CD4-positive, alpha-beta T cell (primary cell): ENCODE data around the gene ABCA13. TPM values are rescaled to one million over a fixed set of nuclear protein-coding genes. Genes with fewer than 3 reads are reported as not detected.

Experiments
- ATAC-seq: fragments of 200-7000 bp; cut with Tn5 transposase; one replicate; pipeline ENCODE4 v1.10.0; 2022; ENCODE audit warnings: mild to moderate bottlenecking; ENCODE audit not compliant: poor library complexity
- CTCF ChIA-PET: fragments of 350-600 bp; sonication (Branson Sonifier 250); formaldehyde crosslinking; loops from one replicate; lab custom pipeline; 2021; ENCODE audit warnings: antibody characterized with exemption, inconsistent platforms; lab: Charles Lee
- POLR2A ChIA-PET: fragments of 350-600 bp; sonication (Branson Sonifier 250); formaldehyde crosslinking; loops from one replicate; lab custom pipeline; 2021; ENCODE audit warnings: antibody characterized with exemption, inconsistent platforms; lab: Charles Lee
- DNase-seq, 14 experiments: peaks; one replicate each; pipeline ENCODE4 v3.0.0-alpha.2; 2013 to 2020; ENCODE audit warnings: mixed read lengths in 2 of 14
- H3K27ac ChIP-seq, 2 donors: one replicate each; pipeline versions ENCODE4 v1.5.1 to v1.7.0; 2013; ENCODE audit warnings: low read length in 2 of 2, low read depth in 1 of 2, mild to moderate bottlenecking in 1 of 2
- H3K27me3 ChIP-seq, 2 experiments: 1 replicate in 1 of 2; 2 replicates in 1 of 2; pipeline versions ENCODE4 v1.6.1 to v1.7.0; 2013; ENCODE audit warnings: low read length in 2 of 2, control low read depth in 1 of 2, mild to moderate bottlenecking in 1 of 2, moderate library complexity in 1 of 2; ENCODE audit not compliant: insufficient read depth in 2 of 2, control insufficient read depth in 1 of 2
- H3K36me3 ChIP-seq: one replicate; pipeline ENCODE4 v1.6.1; 2013; ENCODE audit warnings: low read length, control low read depth; ENCODE audit not compliant: insufficient read depth
- H3K4me1 ChIP-seq: one replicate; pipeline ENCODE4 v1.6.1; 2013; ENCODE audit warnings: low read length, control low read depth; ENCODE audit not compliant: insufficient read depth
- H3K4me3 ChIP-seq: one replicate; pipeline ENCODE4 v1.5.1; 2013; ENCODE audit warnings: mild to moderate bottlenecking, low read length, moderate library complexity
- H3K9me3 ChIP-seq, 2 experiments: 1 replicate in 1 of 2; 2 replicates in 1 of 2; pipeline versions ENCODE4 v1.6.1 to v1.7.0; 2013; ENCODE audit warnings: low read length in 2 of 2, mild to moderate bottlenecking in 2 of 2, control low read depth in 1 of 2, moderate library complexity in 1 of 2; ENCODE audit not compliant: control insufficient read depth in 1 of 2, insufficient read depth in 1 of 2
- H3K27ac Mint-ChIP-seq: one replicate; pipeline ENCODE4 v1.8.0; 2020; ENCODE audit warnings: mixed read lengths
- H3K27me3 Mint-ChIP-seq: one replicate; pipeline ENCODE4 v1.8.0; 2021; ENCODE audit warnings: mixed read lengths
- H3K36me3 Mint-ChIP-seq: one replicate; pipeline ENCODE4 v1.8.0; 2021; ENCODE audit warnings: low read depth, mixed read lengths
- H3K4me1 Mint-ChIP-seq: one replicate; pipeline ENCODE4 v1.8.0; 2021; ENCODE audit warnings: low read depth, mixed read lengths
- H3K4me3 Mint-ChIP-seq: one replicate; pipeline ENCODE4 v1.8.0; 2020; ENCODE audit warnings: mild to moderate bottlenecking, mixed read lengths
- H3K9me3 Mint-ChIP-seq: one replicate; pipeline ENCODE4 v1.8.0; 2020; ENCODE audit warnings: mixed read lengths
- CTCF ChIP-seq: fragments of 200-600 bp; IDR thresholded peaks from one replicate; pipeline ENCODE4 v1.8.0; 2022; ENCODE audit warnings: antibody characterized with exemption, mild to moderate bottlenecking
- intact Hi-C, 2 experiments: fragments of 100-400 bp; cut with DNase I in 1 of 2; cut with micrococcal nuclease in 1 of 2; formaldehyde crosslinking; loops; one replicate each; pipeline versions ENCODE4 v1.15.1 to v1.9.0; 2023 to 2025; cut with DNase I, micrococcal nuclease
- total RNA-seq, 174 experiments: library from RNA in 2 of 174; stranded (reverse) in 2 of 174; gene quantifications; one replicate each; pipeline ENCODE4 v1.2.3 and lab custom pipeline; 2021 to 2026

Gene ABCA13
- total RNA-seq, 2 experiments from 2014 or later: not detected

GRCh38 chr7:48173313-48173712 is 2.1 kb downstream of the ABCA13 start:
- H3K36me3 ChIP-seq: no peaks in the 10 kb centered on the region
- Mint-ChIP-seq H3K4me3 (no peak overlapping the region), H3K36me3 (no peaks in the 10 kb centered on the region), H3K9me3 (no peaks in the 10 kb centered on the region), H3K27me3 (peaks cover 4% of the 10 kb centered on the region), H3K27ac (no peak overlapping the region), H3K4me1 (no peaks in the 10 kb centered on the region)
- H3K27ac ChIP-seq: no peak overlapping the region
- no peak overlapping the region for H3K4me3 ChIP-seq
- DNase-seq (no peak), ATAC-seq (no peak)
- TF ChIP-seq CTCF: no peak
- H3K27me3 ChIP-seq: peaks cover 0 to 7% of the 10 kb centered on the region in 2 experiments
- H3K9me3 ChIP-seq: no peaks in the 10 kb centered on the region
- CTCF ChIA-PET: no interaction called here
- intact Hi-C loops: no loop called here
- no peaks in the 10 kb centered on the region for H3K4me1 ChIP-seq
- POLR2A ChIA-PET: no interaction called here

GRCh38 chr7:48173756-48174382 is 2.6 kb downstream of the ABCA13 start:
- intact Hi-C loops: no loop called here
- no peak overlapping the region for H3K27ac Mint-ChIP-seq

GRCh38 chr7:48175019-48175418 is 3.8 kb downstream of the ABCA13 start:
- Mint-ChIP-seq H3K27me3 (no peaks in the 10 kb centered on the region), H3K4me1 (no peaks in the 10 kb centered on the region), H3K27ac (no peak overlapping the region), H3K4me3 (no peak overlapping the region), H3K9me3 (no peaks in the 10 kb centered on the region), H3K36me3 (no peaks in the 10 kb centered on the region)
- DNase-seq (no peak), ATAC-seq (no peak)
- intact Hi-C loops: no loop called here
- H3K36me3 ChIP-seq: no peaks in the 10 kb centered on the region
- TF ChIP-seq CTCF: no peak
- H3K4me3 ChIP-seq: no peak overlapping the region
- CTCF ChIA-PET: interaction anchor here (1.1 kb wide), 1 partner anchor 10 kb away, joined by 3 read pairs; no protein-coding TSS in a partner anchor
- H3K4me1 ChIP-seq: no peaks in the 10 kb centered on the region
- POLR2A ChIA-PET: no interaction called here
- peaks cover 0 to 7% of the 10 kb centered on the region in 2 experiments for H3K27me3 ChIP-seq
- H3K9me3 ChIP-seq: no peaks in the 10 kb centered on the region
- no peak overlapping the region for H3K27ac ChIP-seq

More at GRCh38 chr7:48173756-48174382, 2.6 kb downstream of the ABCA13 start:
- Histone ChIP-seq H3K27ac (no peak overlapping the region), H3K36me3 (no peaks in the 10 kb centered on the region), H3K27me3 (peaks cover 0 to 7% of the 10 kb centered on the region in 2 experiments), H3K4me3 (no peak overlapping the region), H3K9me3 (no peaks in the 10 kb centered on the region), H3K4me1 (no peaks in the 10 kb centered on the region)
- Mint-ChIP-seq H3K4me3 (no peak overlapping the region), H3K9me3 (no peaks in the 10 kb centered on the region), H3K4me1 (no peaks in the 10 kb centered on the region), H3K27me3 (peaks cover 4% of the 10 kb centered on the region), H3K36me3 (no peaks in the 10 kb centered on the region)
- ChIA-PET CTCF (no interaction called here), POLR2A (no interaction called here)
- TF ChIP-seq CTCF: no peak
- no peak for ATAC-seq
- no peak for DNase-seq
